Renal pelvis (tissue), 4 donors: ENCODE results near the gene SPACA9. TPM values are rescaled to one million over a fixed set of nuclear protein-coding genes. Genes with fewer than 3 reads are reported as not detected.

ENCODE experiments used
- DNase-seq: peaks from one replicate; pipeline ENCODE4 v3.0.0-alpha.2; 2013
- polyA plus RNA-seq, 3 donors: library from polyadenylated mRNA; unstranded; fragments of 120-200 nt; gene quantifications; one replicate each; pipeline ENCODE4 v1.2.1, GENCODE V29; 2013; ENCODE audit not compliant: insufficient read length in 3 of 3

The SPACA9 gene
- polyA plus RNA-seq, 3 donors = 8.9 to 10.8 (median 9.6) TPM

GRCh38 chr9:132887181-132888120, 8.8 kb downstream of the SPACA9 start:
- DNase-seq = no peak

DNA sequence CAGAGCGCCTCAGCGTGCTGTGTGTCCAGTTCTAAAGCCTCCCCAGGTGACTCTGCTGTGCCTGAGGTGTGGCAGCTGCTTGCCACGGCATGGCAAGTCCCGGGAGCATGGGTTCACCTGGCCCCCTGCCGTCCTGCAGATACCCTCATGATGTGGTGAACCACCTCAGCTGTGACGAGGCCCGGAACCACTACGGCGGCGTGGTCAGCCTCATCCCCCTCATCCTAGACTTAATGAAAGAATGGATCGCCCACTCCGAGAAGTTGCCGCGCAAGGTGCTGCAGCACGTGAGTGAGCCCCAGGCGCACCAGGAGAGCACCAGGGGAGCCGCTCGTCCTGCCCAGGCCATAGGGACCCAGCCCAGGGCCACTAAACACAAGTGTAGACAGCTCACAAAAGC, 9.5 kb downstream of the SPACA9 start:
- DNase-seq = no peak

GRCh38 chr9:132892400-132892799, 13.7 kb downstream of the SPACA9 start:
- DNase-seq = no peak

DNA sequence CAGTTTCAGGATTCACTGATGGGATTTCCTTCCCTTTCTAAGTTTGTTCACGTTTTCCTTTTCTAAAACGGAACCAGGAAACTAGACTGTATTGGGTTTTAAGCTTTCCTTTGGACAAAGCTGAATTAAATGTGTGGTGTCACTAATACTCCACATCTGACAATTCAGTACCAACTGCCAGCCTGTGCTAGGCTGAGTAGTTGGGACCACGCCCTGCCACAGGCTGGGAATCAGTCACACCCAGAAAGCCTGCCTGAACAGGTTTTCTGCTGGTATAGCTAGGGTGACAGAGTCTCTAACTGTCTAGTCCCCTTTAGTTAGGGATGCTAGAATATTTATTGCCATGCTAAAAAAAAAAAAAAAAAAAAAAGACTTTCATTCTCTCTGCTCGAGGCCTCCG, 15.6 kb downstream of the SPACA9 start:
- no peak for DNase-seq

GRCh38 chr9:132894862-132895835, 16.5 kb downstream of the SPACA9 start:
- DNase-seq = no peak

DNA sequence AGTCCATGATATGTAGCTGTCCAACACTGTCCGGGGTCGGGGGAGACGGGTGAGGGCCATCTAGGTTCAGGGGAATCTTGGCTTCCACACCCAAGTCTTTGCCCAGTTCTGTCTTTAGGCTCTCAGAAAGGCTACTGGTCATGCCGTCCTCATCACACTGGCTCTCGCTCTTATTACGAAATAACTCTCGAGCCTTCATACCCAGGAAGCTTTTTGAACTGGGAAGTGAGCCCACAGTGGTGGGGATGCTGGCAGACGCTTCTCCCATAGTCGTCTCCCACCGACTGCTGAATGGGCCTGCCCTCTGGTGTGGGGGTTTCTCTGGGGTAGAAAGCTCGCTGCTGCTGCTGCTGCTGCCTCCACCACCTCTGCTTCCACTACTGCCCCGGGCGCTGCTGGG, 17.6 kb downstream of the SPACA9 start:
- DNase-seq = no peak

DNA sequence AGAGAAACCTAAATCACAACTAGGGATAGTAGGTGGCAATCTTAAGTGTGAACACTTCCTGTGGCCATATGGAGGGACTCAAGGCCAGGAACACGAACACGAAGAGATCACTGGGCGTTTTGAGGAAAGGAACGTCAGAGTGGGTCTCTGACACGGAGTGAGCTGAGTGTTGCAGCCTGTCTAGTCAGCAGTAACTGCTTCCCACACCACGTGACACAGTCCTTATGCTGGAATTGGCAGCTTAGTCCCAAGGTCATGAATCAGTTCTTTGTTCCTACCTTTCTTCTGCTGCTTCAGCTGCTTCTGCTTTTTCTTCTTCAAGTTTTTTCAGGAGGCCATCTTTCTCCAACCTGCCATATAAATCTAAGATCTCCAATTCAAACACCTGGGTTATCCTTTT, 18.2 kb downstream of the SPACA9 start:
- no peak for DNase-seq

- no peak for DNase-seq
Measured at GRCh38 chr9:132898051-132898450, 19.4 kb downstream of the SPACA9 start.

DNA sequence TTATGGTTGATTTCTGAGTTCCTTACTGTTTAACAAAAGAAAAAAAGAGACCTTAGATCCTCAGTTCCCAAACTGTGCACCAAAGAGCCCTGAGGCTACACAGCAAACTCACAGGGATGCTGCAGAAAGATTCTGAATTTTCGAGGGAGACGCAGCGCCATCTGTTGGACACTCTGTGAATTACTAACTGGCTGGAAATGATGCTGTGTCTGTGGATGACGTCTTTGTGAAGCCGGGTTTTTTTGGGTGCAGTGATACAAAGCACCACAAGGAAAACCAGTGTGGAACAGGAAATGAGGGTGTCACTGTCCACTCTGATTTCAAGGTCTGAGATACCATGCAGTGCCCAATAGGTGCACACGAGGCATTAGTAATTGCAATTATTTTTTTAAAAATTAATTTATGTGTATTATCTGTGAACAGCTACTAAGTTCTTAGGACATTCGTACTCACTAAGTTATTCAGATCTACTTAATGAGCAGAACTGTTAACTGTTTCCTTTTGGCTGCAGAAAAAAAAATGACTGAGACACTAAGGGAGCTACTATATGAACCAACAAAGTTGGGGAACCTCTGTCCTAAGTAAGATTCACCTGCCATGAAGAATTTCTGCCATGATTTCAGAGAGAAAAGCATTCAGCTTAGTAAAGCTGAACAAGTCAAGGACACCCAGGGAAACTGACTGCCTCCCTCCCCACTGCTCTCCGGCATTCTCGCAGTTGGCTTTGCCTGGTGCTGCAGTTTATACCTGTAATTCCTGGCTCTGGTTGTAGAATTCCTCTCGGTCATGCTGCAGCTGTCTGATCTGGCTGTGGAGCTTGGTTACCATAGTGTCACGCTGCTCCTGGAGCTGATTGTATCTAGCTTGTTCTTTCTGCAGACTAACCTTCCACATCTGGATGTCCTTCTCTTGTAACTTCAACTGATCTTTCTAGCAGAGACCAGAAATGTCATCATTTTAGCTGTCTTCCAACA, 23.4 kb downstream of the SPACA9 start:
- DNase-seq = peak; percentile 82

- no peak for DNase-seq
Measured at GRCh38 chr9:132903574-132904492, 25.1 kb downstream of the SPACA9 start.

- DNase-seq = no peak
Measured at GRCh38 chr9:132905726-132906125, 27.0 kb downstream of the SPACA9 start.

GRCh38 chr9:132908635-132909034, 29.9 kb downstream of the SPACA9 start:
- DNase-seq = no peak

GRCh38 chr9:132909311-132909710, 30.6 kb downstream of the SPACA9 start:
- no peak for DNase-seq

DNA sequence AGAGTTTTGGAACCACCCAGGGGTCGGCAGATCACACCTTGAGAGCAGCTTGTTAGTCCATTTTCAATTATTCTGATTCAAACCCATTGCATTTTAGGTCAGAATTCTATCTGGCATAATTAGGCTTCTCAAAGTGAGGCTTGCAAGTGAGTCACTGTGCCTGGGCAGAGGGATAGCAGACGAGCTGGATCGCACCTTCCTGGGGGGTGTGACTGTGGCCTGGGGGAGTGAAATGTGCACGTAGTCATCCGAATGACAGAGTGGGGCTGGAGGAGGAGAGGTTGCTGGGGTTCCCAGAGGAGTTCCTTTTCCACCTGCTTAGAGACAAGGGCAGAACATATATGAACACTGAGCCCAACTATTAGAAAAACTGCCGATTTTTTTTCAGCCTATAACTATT, 31.7 kb downstream of the SPACA9 start:
- DNase-seq = no peak

DNA sequence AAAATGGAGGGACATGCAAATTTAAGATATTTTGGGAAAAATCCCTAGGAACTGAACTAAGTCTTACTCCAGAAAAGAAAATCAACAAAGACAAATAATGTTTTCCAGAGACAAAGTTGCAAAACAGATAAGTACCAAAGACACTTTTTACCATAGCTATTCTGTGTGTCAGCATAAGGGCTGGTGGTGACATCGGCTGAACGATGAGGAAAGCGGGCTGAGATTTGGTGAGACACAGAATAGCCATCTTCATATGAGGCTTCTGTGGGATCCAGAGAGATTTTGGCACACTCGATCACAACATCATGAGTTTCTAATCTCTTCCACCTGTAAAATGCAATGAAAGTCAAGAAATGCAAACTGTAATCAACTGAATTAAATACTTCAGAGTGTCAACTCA, 33.4 kb downstream of the SPACA9 start:
- no peak for DNase-seq

GRCh38 chr9:132914924-132915323, 36.2 kb downstream of the SPACA9 start:
- no peak for DNase-seq

GRCh38 chr9:132919614-132920268, 41.0 kb downstream of the SPACA9 start:
- DNase-seq = no peak

GRCh38 chr9:132923346-132923902, 44.7 kb downstream of the SPACA9 start:
- no peak for DNase-seq

GRCh38 chr9:132927704-132928103, 49.0 kb downstream of the SPACA9 start:
- DNase-seq = no peak
